Gastrocnemius medialis (tissue), 4 donors: Measurements from ENCODE around the gene CACNA1C.

Experiments used
- CTCF ChIP-seq, 5 experiments: fragments of 450-650 bp in 3 of 5; fragments of 200-600 bp in 2 of 5; sonication (generic) in 2 of 5; IDR thresholded peaks in 4 of 5; conservative IDR thresholded peaks in 1 of 5; 1 replicate in 4 of 5; 2 replicates in 1 of 5; pipeline ENCODE4 v1.5.1; 2016 to 2019; ENCODE audit warnings: antibody characterized with exemption in 5 of 5, mild to moderate bottlenecking in 3 of 5, moderate library complexity in 3 of 5
- POLR2A ChIP-seq, 2 donors: fragments of 450-650 bp; IDR thresholded peaks; one replicate each; pipeline ENCODE4 v1.6.1; 2017; ENCODE audit warnings: antibody characterized with exemption in 2 of 2, mild to moderate bottlenecking in 2 of 2, moderate library complexity in 2 of 2

DNA sequence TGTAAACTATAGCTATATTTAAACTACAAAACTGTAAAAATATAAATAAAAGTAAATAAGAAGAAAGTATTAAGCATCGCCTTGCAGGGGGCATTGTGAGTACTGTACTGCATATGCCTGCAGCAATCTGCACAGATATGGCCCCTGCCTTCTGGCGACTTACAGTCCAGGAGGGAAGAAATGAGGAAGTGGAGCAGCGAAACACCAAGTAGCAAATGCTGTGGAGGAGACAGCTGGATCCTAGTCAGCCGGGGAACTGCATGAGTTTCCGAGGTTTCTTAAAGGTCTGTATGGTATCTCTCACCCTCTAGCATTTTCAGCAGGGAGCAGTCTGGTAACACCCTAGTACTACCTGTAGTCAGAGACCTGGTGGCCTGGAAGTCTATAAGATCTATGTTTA, 256.9 kb downstream of the CACNA1C start:
- TF ChIP-seq CTCF (IDR thresholded peaks at IDR 0.05 in 4 of 5, conservative IDR thresholded peaks at IDR 0.05 in 1 of 5) (no peak), POLR2A (IDR thresholded peaks at IDR 0.05) (no peak)
